Loucy (cell line): ENCODE data around the gene HIF1AN.
A peak's percentile ranks its signal among the peaks of the same experiment; 100 is the strongest.
"Not testable (repeated sequence)": the region's sequence is repeated elsewhere in the genome, so short reads cannot be mapped to it uniquely, and the experiment has no call there.

Experiments used
- H2AFZ ChIP-seq: fragments of 200-600 bp; sonication (generic); 2 replicates; pipeline ENCODE4 v1.6.0; 2016; ENCODE audit warnings: antibody characterized with exemption, mild to moderate bottlenecking, low read length, moderate library complexity
- H3F3A ChIP-seq: fragments of 200-600 bp; 2 replicates; pipeline ENCODE4 v1.6.0; 2016; ENCODE audit warnings: antibody characterized with exemption, low read depth, mild to moderate bottlenecking
- H3K27me3 ChIP-seq: fragments of 200-600 bp; sonication (generic); 2 replicates; pipeline ENCODE4 v1.6.1; 2014; ENCODE audit warnings: low read length, mild to moderate bottlenecking; ENCODE audit not compliant: insufficient read depth, poor library complexity, severe bottlenecking
- H3K36me3 ChIP-seq: fragments of 200-600 bp; sonication (generic); 2 replicates; pipeline ENCODE4 v1.6.1; 2016; ENCODE audit warnings: low read length; ENCODE audit not compliant: insufficient read depth
- H3K4me1 ChIP-seq: fragments of 200-600 bp; sonication (generic); 2 replicates; pipeline ENCODE4 v1.5.1; 2014; ENCODE audit warnings: low read length, mild to moderate bottlenecking; ENCODE audit not compliant: insufficient read depth, poor library complexity, severe bottlenecking
- H3K4me2 ChIP-seq: fragments of 200-600 bp; sonication (generic); 2 replicates; pipeline ENCODE4 v1.6.0; 2014; ENCODE audit warnings: antibody characterized with exemption, low read length, low read depth, mild to moderate bottlenecking; ENCODE audit not compliant: poor library complexity, severe bottlenecking
- H3K4me3 ChIP-seq: fragments of 200-600 bp; sonication (generic); 2 replicates; pipeline ENCODE4 v1.5.1; 2014; ENCODE audit warnings: low read length, mild to moderate bottlenecking, mixed read lengths; ENCODE audit not compliant: poor library complexity, severe bottlenecking
- H3K79me2 ChIP-seq: fragments of 200-600 bp; sonication (generic); 2 replicates; pipeline ENCODE4 v1.6.1; 2014; ENCODE audit warnings: low read length; ENCODE audit not compliant: insufficient read depth
- H3K9ac ChIP-seq: fragments of 200-600 bp; sonication (generic); 2 replicates; pipeline ENCODE4 v1.6.0; 2014; ENCODE audit warnings: mild to moderate bottlenecking, low read depth, low read length, moderate library complexity; ENCODE audit not compliant: poor library complexity, severe bottlenecking
- H3K9me2 ChIP-seq: fragments of 200-600 bp; sonication (generic); replicated peaks from 2 replicates; pipeline ENCODE4 v1.6.1; 2016; ENCODE audit warnings: low read depth, low read length, mixed read lengths
- H3K9me3 ChIP-seq: fragments of 200-600 bp; sonication (generic); 2 replicates; pipeline ENCODE4 v1.6.1; 2014; ENCODE audit warnings: mild to moderate bottlenecking, antibody characterized with exemption, low read length, low read depth; ENCODE audit not compliant: insufficient read depth
- H4K20me1 ChIP-seq: fragments of 200-600 bp; sonication (generic); 2 replicates; pipeline ENCODE4 v1.6.0; 2014; ENCODE audit warnings: antibody characterized with exemption, low read length, mild to moderate bottlenecking; ENCODE audit not compliant: insufficient read depth, poor library complexity, severe bottlenecking
- CTCF ChIP-seq: fragments of 200-600 bp; sonication (generic); conservative IDR thresholded peaks from 2 replicates; pipeline ENCODE4 v1.5.1; 2014; ENCODE audit warnings: mild to moderate bottlenecking, antibody characterized with exemption, low read length
- EZH2phosphoT487 ChIP-seq: fragments of 200-600 bp; IDR thresholded peaks from 2 replicates; pipeline ENCODE4 v1.6.1; 2018; ENCODE audit warnings: antibody characterized with exemption, mild to moderate bottlenecking, moderate library complexity, borderline replicate concordance

HIF1AN gene

GRCh38 chr10:100569687-100570481 lies 34.1 kb downstream of the HIF1AN start:
- no peaks in the 10 kb centered on the region for H3K79me2 ChIP-seq
- no peak overlapping the region for H3K4me2 ChIP-seq
- no peaks in the 10 kb centered on the region for H3K36me3 ChIP-seq
- no peaks in the 10 kb centered on the region for H4K20me1 ChIP-seq
- H2AFZ ChIP-seq: no peak overlapping the region
- no peaks in the 10 kb centered on the region for H3K4me1 ChIP-seq
- no peaks in the 10 kb centered on the region for H3K27me3 ChIP-seq
- no peaks in the 10 kb centered on the region for H3K9me2 ChIP-seq
- TF ChIP-seq EZH2phosphoT487 (no peak), CTCF (peak; percentile 35; the same call in 1 of the 2 replicates)
- H3K9me3 ChIP-seq: no peaks in the 10 kb centered on the region
- H3K9ac ChIP-seq: no peak overlapping the region
- H3F3A ChIP-seq: no peaks in the 10 kb centered on the region
- no peak overlapping the region for H3K4me3 ChIP-seq

- Histone ChIP-seq H3K9me2 (no peaks in the 10 kb centered on the region), H3K4me1 (no peaks in the 10 kb centered on the region), H3K4me3 (no peak overlapping the region), H4K20me1 (no peaks in the 10 kb centered on the region), H3K27me3 (no peaks in the 10 kb centered on the region), H3K9ac (no peak overlapping the region), H3K4me2 (no peak overlapping the region), H3K9me3 (no peaks in the 10 kb centered on the region), H3K79me2 (no peaks in the 10 kb centered on the region), H2AFZ (no peak overlapping the region), H3K36me3 (no peaks in the 10 kb centered on the region), H3F3A (no peaks in the 10 kb centered on the region)
- TF ChIP-seq EZH2phosphoT487: no peak
- TF ChIP-seq CTCF: no peak
Measured at GRCh38 chr10:100570506-100570905, 34.8 kb downstream of the HIF1AN start.

GRCh38 chr10:100571084-100571856 lies 35.5 kb downstream of the HIF1AN start:
- no peaks in the 10 kb centered on the region for H3K9me3 ChIP-seq
- no peaks in the 10 kb centered on the region for H3K36me3 ChIP-seq
- H3K4me2 ChIP-seq: no peak overlapping the region
- TF ChIP-seq EZH2phosphoT487 (no peak), CTCF (no peak)
- no peak overlapping the region for H3K4me3 ChIP-seq
- no peaks in the 10 kb centered on the region for H3K9me2 ChIP-seq
- H3K9ac ChIP-seq: no peak overlapping the region
- no peaks in the 10 kb centered on the region for H3K4me1 ChIP-seq
- no peaks in the 10 kb centered on the region for H4K20me1 ChIP-seq
- H2AFZ ChIP-seq: no peak overlapping the region
- H3F3A ChIP-seq: no peaks in the 10 kb centered on the region
- no peaks in the 10 kb centered on the region for H3K79me2 ChIP-seq
- H3K27me3 ChIP-seq: no peaks in the 10 kb centered on the region

GRCh38 chr10:100575146-100575545 lies 39.4 kb downstream of the HIF1AN start:
- not testable (repeated sequence) for H3K79me2 ChIP-seq

More at GRCh38 chr10:100575146-100575545, 39.4 kb downstream of the HIF1AN start:
- not testable (repeated sequence) for H3K4me2 ChIP-seq, H3K36me3 ChIP-seq, H3K9ac ChIP-seq, H3K9me2 ChIP-seq, H2AFZ ChIP-seq, H3F3A ChIP-seq, H3K4me1 ChIP-seq, H3K27me3 ChIP-seq, H3K4me3 ChIP-seq, H4K20me1 ChIP-seq, H3K9me3 ChIP-seq
